ENCODE results near the gene CD44. TPM values are rescaled to one million over a fixed set of nuclear protein-coding genes. Genes with fewer than 3 reads are reported as not detected.

The CD44 gene
- total RNA-seq, 4 donors from 2014 or later, result 67.1 to 180 (median 84.8) TPM

- Histone ChIP-seq H3K27me3 (no peaks in the 10 kb centered on the region), H3K4me1 (peaks cover 0 to 83% (median 29%) of the 10 kb centered on the region in 4 donors), H3K4me3 (peak overlapping the region in 3 of 4 donors; percentile 76 to 83 (median 82)), H3K9me3 (no peaks in the 10 kb centered on the region), H3K27ac (peak overlapping the region in 3 of 4 donors; percentile 76 to 95 (median 92)), H3K36me3 (no peaks in the 10 kb centered on the region)
- TF ChIP-seq EP300 (IDR thresholded peaks at IDR 0.05) (peak in 1 of 2 donors; percentile 58), CTCF (IDR thresholded peaks at IDR 0.05) (no peak)
- WGBS, 2 donors, result 61 to 64% methylated on average over 9 of the region's 9 CpGs
- DNase-seq (ENCODE audit: low spot score in 2 of 2), result peak; percentile 32 to 52
These were observed 2.6 kb downstream of the CD44 start for GRCh38 chr11:35141571-35141971.

DNA sequence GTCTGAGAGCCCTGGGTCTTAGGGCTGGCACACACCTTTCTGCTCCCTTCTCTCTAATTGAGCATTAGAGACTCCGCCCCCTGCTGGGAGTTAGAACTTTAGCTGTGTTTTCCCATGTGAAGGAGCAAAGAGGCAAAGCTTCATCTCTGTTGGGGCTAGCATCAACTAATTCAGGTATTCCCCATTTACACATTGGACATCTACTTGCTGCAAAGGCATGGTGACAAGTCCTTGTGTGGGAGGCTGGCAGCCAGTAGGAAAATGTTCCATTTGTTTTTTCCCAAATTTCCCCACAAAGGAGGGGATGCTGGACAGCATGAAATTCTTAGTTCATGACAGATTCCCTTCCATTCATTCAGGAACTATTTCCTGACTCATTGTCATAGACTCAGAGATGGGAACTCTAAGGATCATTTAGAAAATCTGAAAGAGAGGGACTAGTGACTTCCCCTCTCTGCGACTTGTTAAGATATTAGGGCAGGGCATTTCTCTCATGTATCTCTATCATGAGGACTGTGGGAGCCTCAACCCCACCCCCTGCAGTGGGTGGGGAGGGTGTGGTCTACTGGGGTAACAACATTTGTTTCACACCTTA, 3.6 kb downstream of the CD44 start:
- no peaks in the 10 kb centered on the region for H3K9me3 ChIP-seq
- H3K4me3 ChIP-seq, result no peak overlapping the region
- no peaks in the 10 kb centered on the region for H3K36me3 ChIP-seq
- peaks cover 0 to 87% (median 32%) of the 10 kb centered on the region in 4 donors for H3K4me1 ChIP-seq
- DNase-seq (ENCODE audit: low spot score in 2 of 2), result no peak
- WGBS, 2 donors, result 62 to 67% methylated on average over 2 of the region's 2 CpGs
- peak overlapping the region in 3 of 4 donors; percentile 1 to 54 (median 6) for H3K27ac ChIP-seq
- no peaks in the 10 kb centered on the region for H3K27me3 ChIP-seq
- no peak for TF ChIP-seq CTCF (IDR thresholded peaks at IDR 0.05)
- TF ChIP-seq EP300 (IDR thresholded peaks at IDR 0.05), result no peak
- no peak for TF ChIP-seq POLR2A (IDR thresholded peaks at IDR 0.05)

- peak overlapping the region in 3 of 4 donors; percentile 5 to 54 (median 6) for H3K27ac ChIP-seq
These were observed 4.5 kb downstream of the CD44 start for GRCh38 chr11:35143297-35144135.

DNA sequence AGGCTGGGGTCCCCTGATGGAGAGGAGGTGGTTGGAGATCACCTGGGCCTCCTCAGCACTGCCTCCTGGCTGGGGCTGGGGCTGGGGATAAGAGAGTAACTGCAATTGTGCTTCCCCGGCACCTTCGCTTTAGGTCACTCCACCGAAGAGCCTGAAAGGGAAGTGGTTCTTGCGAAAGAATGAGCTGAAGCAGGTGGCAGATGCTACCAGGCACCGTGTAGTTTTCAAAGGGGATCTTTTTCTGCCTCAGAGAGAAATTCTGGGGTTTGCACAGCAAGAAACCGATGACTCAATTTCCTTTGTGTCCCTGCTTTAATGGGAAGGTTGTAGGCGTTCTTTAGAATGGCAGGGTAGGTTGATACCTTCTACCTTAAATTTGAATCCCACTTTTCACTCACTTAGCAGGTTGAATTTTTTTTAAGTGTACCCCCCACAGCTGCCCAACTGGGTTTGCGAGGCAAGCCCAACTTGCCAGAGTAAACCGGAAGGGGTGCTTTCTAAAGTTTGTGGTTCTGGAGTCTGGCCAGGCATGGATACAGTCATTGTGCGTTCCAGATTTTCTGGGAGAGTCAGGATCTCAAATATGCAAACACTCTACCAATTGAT, 5.3 kb downstream of the CD44 start:
- no peak overlapping the region for H3K4me3 ChIP-seq
- H3K27me3 ChIP-seq, result no peaks in the 10 kb centered on the region
- no peak for TF ChIP-seq POLR2A (IDR thresholded peaks at IDR 0.05)
- no peak for TF ChIP-seq CTCF (IDR thresholded peaks at IDR 0.05)
- TF ChIP-seq EP300 (IDR thresholded peaks at IDR 0.05), result no peak
- H3K36me3 ChIP-seq, result no peaks in the 10 kb centered on the region
- DNase-seq (ENCODE audit: low spot score in 2 of 2), result no peak
- WGBS, 2 donors, result 49 to 50% methylated on average over 10 of the region's 10 CpGs
- peaks cover 0 to 71% (median 32%) of the 10 kb centered on the region in 4 donors for H3K4me1 ChIP-seq
- H3K9me3 ChIP-seq, result no peaks in the 10 kb centered on the region
- peak overlapping the region in 1 of 4 donors; percentile 5 for H3K27ac ChIP-seq

More at GRCh38 chr11:35143297-35144135, 4.5 kb downstream of the CD44 start:
- Histone ChIP-seq H3K36me3 (no peaks in the 10 kb centered on the region), H3K4me1 (peaks cover 0 to 77% (median 32%) of the 10 kb centered on the region in 4 donors), H3K27me3 (no peaks in the 10 kb centered on the region), H3K4me3 (no peak overlapping the region), H3K9me3 (no peaks in the 10 kb centered on the region)
- no peak for TF ChIP-seq POLR2A (IDR thresholded peaks at IDR 0.05)
- no peak for TF ChIP-seq CTCF (IDR thresholded peaks at IDR 0.05)
- no peak for TF ChIP-seq EP300 (IDR thresholded peaks at IDR 0.05)
- DNase-seq (ENCODE audit: low spot score in 2 of 2), result no peak
- 85 to 86% methylated on average over 8 of the region's 8 CpGs for WGBS, 2 donors
